Measurements from ENCODE around the gene MRPL11.
A peak's percentile ranks its signal among the peaks of the same experiment; 100 is the strongest.
"Not testable (repeated sequence)": the region's sequence is repeated elsewhere in the genome, so short reads cannot be mapped to it uniquely, and the experiment has no call there.

The MRPL11 gene

GRCh38 chr11:66431871-66432329 lies 6.7 kb downstream of the MRPL11 start:
- H3K27me3 ChIP-seq (replicated peaks in 2 of 5; ENCODE audit: control insufficient read depth in 4 of 5, insufficient read depth in 5 of 5, low read length in 4 of 5); DNase-seq; H3K27ac ChIP-seq (ENCODE audit: insufficient read depth in 1 of 2, low read depth in 1 of 2, low read length in 2 of 2, poor library complexity in 1 of 2, severe bottlenecking in 2 of 2); POLR2A ChIA-PET; H3K4me3 ChIP-seq (ENCODE audit: control insufficient read depth in 1 of 7, extremely low read depth in 1 of 7, insufficient read depth in 4 of 7, low read depth in 2 of 7, low read length in 6 of 7); H3K9me3 ChIP-seq (ENCODE audit: control extremely low read depth in 1 of 5, control insufficient read depth in 4 of 5, insufficient read depth in 2 of 5, low read depth in 1 of 5, low read length in 4 of 5); H3K4me1 ChIP-seq (ENCODE audit: control extremely low read depth in 1 of 4, control insufficient read depth in 4 of 4, insufficient read depth in 4 of 4, low read length in 3 of 4): not testable (repeated sequence)
- CTCF ChIA-PET: interaction anchor here (0.6 to 1.7 kb wide), 5 partner anchors 23 to 1956 kb away, joined by 3 to 7 read pairs (median 4); partner anchors contain the start of gene DPP3
- H3K36me3 ChIP-seq (ENCODE audit: control insufficient read depth in 4 of 4, insufficient read depth in 4 of 4, low read length in 3 of 4): peaks cover 2 to 22% (median 20%) of the 10 kb centered on the region in 4 experiments
- WGBS (ENCODE audit: insufficient coverage): 94% methylated on average over 5 of the region's 8 CpGs

- H3K27ac ChIP-seq (ENCODE audit: insufficient read depth in 1 of 2, low read depth in 1 of 2, low read length in 2 of 2, poor library complexity in 1 of 2, severe bottlenecking in 2 of 2); DNase-seq; H3K4me3 ChIP-seq (ENCODE audit: control insufficient read depth in 1 of 7, extremely low read depth in 1 of 7, insufficient read depth in 4 of 7, low read depth in 2 of 7, low read length in 6 of 7); H3K4me1 ChIP-seq (ENCODE audit: control extremely low read depth in 1 of 4, control insufficient read depth in 4 of 4, insufficient read depth in 4 of 4, low read length in 3 of 4); H3K9me3 ChIP-seq (ENCODE audit: control extremely low read depth in 1 of 5, control insufficient read depth in 4 of 5, insufficient read depth in 2 of 5, low read depth in 1 of 5, low read length in 4 of 5); H3K27me3 ChIP-seq (replicated peaks in 2 of 5; ENCODE audit: control insufficient read depth in 4 of 5, insufficient read depth in 5 of 5, low read length in 4 of 5); POLR2A ChIA-PET: not testable (repeated sequence)
- peaks cover 2 to 15% (median 15%) of the 10 kb centered on the region in 4 experiments for H3K36me3 ChIP-seq (ENCODE audit: control insufficient read depth in 4 of 4, insufficient read depth in 4 of 4, low read length in 3 of 4)
- CTCF ChIA-PET: interaction anchor here (0.7 to 1.7 kb wide), 7 partner anchors 7 to 54 kb away, joined by 3 to 7 read pairs (median 3); partner anchors contain the start of gene MRPL11
Measured at GRCh38 chr11:66431287-66431686, 7.4 kb downstream of the MRPL11 start.

- no peak overlapping the region for H3K27ac ChIP-seq (ENCODE audit: insufficient read depth in 1 of 2, low read depth in 1 of 2, low read length in 2 of 2, poor library complexity in 1 of 2, severe bottlenecking in 2 of 2)
- H3K27me3 ChIP-seq (replicated peaks in 2 of 5; ENCODE audit: control insufficient read depth in 4 of 5, insufficient read depth in 5 of 5, low read length in 4 of 5): peaks cover 0 to 4% (median 0%) of the 10 kb centered on the region in 5 experiments
- H3K4me3 ChIP-seq (ENCODE audit: control insufficient read depth in 1 of 7, extremely low read depth in 1 of 7, insufficient read depth in 4 of 7, low read depth in 2 of 7, low read length in 6 of 7): no peak overlapping the region
- 29% methylated on average over 6 of the region's 9 CpGs for WGBS (ENCODE audit: insufficient coverage)
- H3K4me1 ChIP-seq (ENCODE audit: control extremely low read depth in 1 of 4, control insufficient read depth in 4 of 4, insufficient read depth in 4 of 4, low read length in 3 of 4): peaks cover 0 to 3% (median 0%) of the 10 kb centered on the region in 4 experiments
- H3K9me3 ChIP-seq (ENCODE audit: control extremely low read depth in 1 of 5, control insufficient read depth in 4 of 5, insufficient read depth in 2 of 5, low read depth in 1 of 5, low read length in 4 of 5): no peaks in the 10 kb centered on the region
- ChIA-PET POLR2A (no interaction called here), CTCF (interaction anchor here (0.8 to 4.0 kb wide), 12 partner anchors 8 to 248 kb away, joined by 3 to 37 read pairs (median 3); partner anchors contain the start of genes NPAS4 and RBM4B)
- peaks cover 0 to 4% (median 3%) of the 10 kb centered on the region in 4 experiments for H3K36me3 ChIP-seq (ENCODE audit: control insufficient read depth in 4 of 4, insufficient read depth in 4 of 4, low read length in 3 of 4)
- DNase-seq: peak; percentile 67 to 85 (median 77)
Measured at GRCh38 chr11:66429983-66430602, 8.6 kb downstream of the MRPL11 start.

GRCh38 chr11:66428933-66429332 lies 9.7 kb downstream of the MRPL11 start:
- WGBS (ENCODE audit: insufficient coverage): no CpG with 5 or more reads among the region's 2 CpGs
- Histone ChIP-seq H3K4me1 (ENCODE audit: control extremely low read depth in 1 of 4, control insufficient read depth in 4 of 4, insufficient read depth in 4 of 4, low read length in 3 of 4) (peaks cover 0 to 3% (median 0%) of the 10 kb centered on the region in 4 experiments), H3K27ac (ENCODE audit: insufficient read depth in 1 of 2, low read depth in 1 of 2, low read length in 2 of 2, poor library complexity in 1 of 2, severe bottlenecking in 2 of 2) (no peak overlapping the region), H3K4me3 (ENCODE audit: control insufficient read depth in 1 of 7, extremely low read depth in 1 of 7, insufficient read depth in 4 of 7, low read depth in 2 of 7, low read length in 6 of 7) (no peak overlapping the region), H3K9me3 (ENCODE audit: control extremely low read depth in 1 of 5, control insufficient read depth in 4 of 5, insufficient read depth in 2 of 5, low read depth in 1 of 5, low read length in 4 of 5) (no peaks in the 10 kb centered on the region), H3K36me3 (ENCODE audit: control insufficient read depth in 4 of 4, insufficient read depth in 4 of 4, low read length in 3 of 4) (peaks cover 0 to 2% (median 0%) of the 10 kb centered on the region in 4 experiments), H3K27me3 (replicated peaks in 2 of 5; ENCODE audit: control insufficient read depth in 4 of 5, insufficient read depth in 5 of 5, low read length in 4 of 5) (peaks cover 0 to 6% (median 1%) of the 10 kb centered on the region in 5 experiments)
- no peak for DNase-seq
- CTCF ChIA-PET: interaction anchor here (0.9 to 4.0 kb wide), 7 partner anchors 10 to 249 kb away, joined by 3 to 37 read pairs (median 3); partner anchors contain the start of genes MRPL11 and RBM4B
- POLR2A ChIA-PET: no interaction called here

GRCh38 chr11:66426314-66426713 lies 12.3 kb downstream of the MRPL11 start:
- Histone ChIP-seq H3K4me3 (ENCODE audit: control insufficient read depth in 1 of 7, extremely low read depth in 1 of 7, insufficient read depth in 4 of 7, low read depth in 2 of 7, low read length in 6 of 7) (no peak overlapping the region), H3K9me3 (ENCODE audit: control extremely low read depth in 1 of 5, control insufficient read depth in 4 of 5, insufficient read depth in 2 of 5, low read depth in 1 of 5, low read length in 4 of 5) (no peaks in the 10 kb centered on the region), H3K27ac (ENCODE audit: insufficient read depth in 1 of 2, low read depth in 1 of 2, low read length in 2 of 2, poor library complexity in 1 of 2, severe bottlenecking in 2 of 2) (no peak overlapping the region), H3K4me1 (ENCODE audit: control extremely low read depth in 1 of 4, control insufficient read depth in 4 of 4, insufficient read depth in 4 of 4, low read length in 3 of 4) (no peaks in the 10 kb centered on the region), H3K27me3 (replicated peaks in 2 of 5; ENCODE audit: control insufficient read depth in 4 of 5, insufficient read depth in 5 of 5, low read length in 4 of 5) (peaks cover 0 to 6% (median 3%) of the 10 kb centered on the region in 5 experiments), H3K36me3 (ENCODE audit: control insufficient read depth in 4 of 4, insufficient read depth in 4 of 4, low read length in 3 of 4) (no peaks in the 10 kb centered on the region)
- no peak for DNase-seq
- 65% methylated on average over 14 of the region's 23 CpGs for WGBS (ENCODE audit: insufficient coverage)
- CTCF ChIA-PET: interaction anchor here (0.8 to 4.0 kb wide), 3 partner anchors 12 to 19 kb away, joined by 3 to 37 read pairs (median 3); partner anchors contain the start of gene MRPL11
- POLR2A ChIA-PET: no interaction called here

GRCh38 chr11:66421492-66422205 lies 17.0 kb downstream of the MRPL11 start:
- CTCF ChIA-PET: interaction anchor here (0.9 to 1.6 kb wide), 6 partner anchors 9 to 57 kb away, joined by 3 to 11 read pairs (median 4); partner anchors contain the start of gene MRPL11
- Histone ChIP-seq H3K27ac (ENCODE audit: insufficient read depth in 1 of 2, low read depth in 1 of 2, low read length in 2 of 2, poor library complexity in 1 of 2, severe bottlenecking in 2 of 2) (no peak overlapping the region), H3K36me3 (ENCODE audit: control insufficient read depth in 4 of 4, insufficient read depth in 4 of 4, low read length in 3 of 4) (no peaks in the 10 kb centered on the region), H3K27me3 (replicated peaks in 2 of 5; ENCODE audit: control insufficient read depth in 4 of 5, insufficient read depth in 5 of 5, low read length in 4 of 5) (peaks cover 0 to 46% (median 21%) of the 10 kb centered on the region in 5 experiments), H3K4me3 (ENCODE audit: control insufficient read depth in 1 of 7, extremely low read depth in 1 of 7, insufficient read depth in 4 of 7, low read depth in 2 of 7, low read length in 6 of 7) (no peak overlapping the region), H3K4me1 (ENCODE audit: control extremely low read depth in 1 of 4, control insufficient read depth in 4 of 4, insufficient read depth in 4 of 4, low read length in 3 of 4) (peaks cover 0 to 2% (median 0%) of the 10 kb centered on the region in 4 experiments), H3K9me3 (ENCODE audit: control extremely low read depth in 1 of 5, control insufficient read depth in 4 of 5, insufficient read depth in 2 of 5, low read depth in 1 of 5, low read length in 4 of 5) (peaks cover 0 to 4% (median 0%) of the 10 kb centered on the region in 5 experiments)
- DNase-seq: peak; percentile 81 to 90 (median 85)
- 13% methylated on average over 36 of the region's 38 CpGs for WGBS (ENCODE audit: insufficient coverage)
- POLR2A ChIA-PET: interaction anchor here (1.1 kb wide), 1 partner anchor 17 kb away, joined by 4 read pairs; the partner anchor contains the start of gene MRPL11
